Measurements from ENCODE around the gene GASK1A. TPM values are rescaled to one million over a fixed set of nuclear protein-coding genes. Genes with fewer than 3 reads are reported as not detected.
A peak's percentile ranks its signal among the peaks of the same experiment; 100 is the strongest.

GASK1A gene
- total RNA-seq, 1 experiment from 2014 or later: not detected

DNA sequence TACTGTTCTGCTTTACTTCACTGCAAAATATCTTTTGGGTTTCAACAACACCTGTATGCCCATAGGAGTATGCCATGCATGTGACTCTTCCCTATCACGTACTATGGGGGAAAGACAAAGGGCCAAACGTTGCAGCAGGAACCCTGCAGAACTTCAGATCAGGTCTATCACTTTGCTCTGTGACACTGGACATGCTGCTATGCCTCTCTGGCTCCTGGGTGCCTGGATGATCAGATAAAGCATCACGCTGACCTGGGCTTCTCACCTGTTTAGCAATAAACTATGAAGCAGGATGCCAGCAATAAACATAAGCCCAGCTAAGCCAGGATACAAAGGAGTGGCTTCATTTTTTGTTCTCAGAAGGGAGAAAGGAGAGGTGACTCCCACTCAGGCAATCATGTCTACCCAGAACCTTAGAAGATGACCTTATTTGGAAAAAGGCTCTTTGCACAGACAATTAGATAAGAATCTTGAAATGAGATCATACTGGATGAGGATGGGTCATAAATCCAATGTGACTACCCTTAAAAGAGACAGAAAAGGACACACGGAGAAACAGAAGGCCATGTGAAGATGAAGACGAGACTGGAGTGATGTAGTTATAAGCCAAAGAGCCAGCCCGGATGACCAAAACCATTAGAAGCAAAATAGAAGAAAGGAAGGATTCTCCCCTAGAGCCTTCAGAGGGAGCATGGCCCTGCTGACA lies 107.5 kb downstream of the GASK1A start:
- Histone ChIP-seq H3K4me1 (no peaks in the 10 kb centered on the region), H3K27ac (no peak overlapping the region), H3K9me3 (replicated peaks) (no peaks in the 10 kb centered on the region), H3K4me3 (no peak overlapping the region), H3K36me3 (no peaks in the 10 kb centered on the region), H3K27me3 (no peaks in the 10 kb centered on the region)
- no peak for DNase-seq

DNA sequence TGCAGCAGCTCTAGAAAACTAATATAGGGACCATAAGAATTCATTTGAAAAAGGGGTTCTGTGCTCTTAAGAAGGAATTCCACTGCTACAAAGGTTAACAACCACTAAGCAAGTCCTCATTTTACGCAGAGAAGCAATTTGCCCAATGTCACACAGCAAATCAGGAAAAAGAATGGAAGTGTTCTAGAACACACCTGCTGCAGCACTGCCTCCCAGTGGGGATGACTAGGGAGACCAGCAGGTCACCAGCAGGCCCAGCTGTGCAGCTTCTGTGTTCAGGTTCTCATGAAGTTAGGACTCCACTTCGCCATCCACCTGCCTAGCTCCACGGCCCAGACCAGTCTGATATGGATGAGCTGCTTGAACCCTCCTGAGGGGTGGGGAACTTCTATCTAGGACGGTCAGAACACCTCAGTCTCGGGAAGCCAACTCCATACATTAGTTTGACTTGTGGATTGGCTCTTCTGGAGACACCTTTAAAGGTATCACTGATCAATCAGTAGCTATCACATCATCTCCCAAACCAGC lies 108.2 kb downstream of the GASK1A start:
- DNase-seq: no peak
- Histone ChIP-seq H3K27ac (no peak overlapping the region), H3K27me3 (no peaks in the 10 kb centered on the region), H3K36me3 (no peaks in the 10 kb centered on the region), H3K4me1 (no peaks in the 10 kb centered on the region), H3K4me3 (no peak overlapping the region), H3K9me3 (replicated peaks) (no peaks in the 10 kb centered on the region)

DNA sequence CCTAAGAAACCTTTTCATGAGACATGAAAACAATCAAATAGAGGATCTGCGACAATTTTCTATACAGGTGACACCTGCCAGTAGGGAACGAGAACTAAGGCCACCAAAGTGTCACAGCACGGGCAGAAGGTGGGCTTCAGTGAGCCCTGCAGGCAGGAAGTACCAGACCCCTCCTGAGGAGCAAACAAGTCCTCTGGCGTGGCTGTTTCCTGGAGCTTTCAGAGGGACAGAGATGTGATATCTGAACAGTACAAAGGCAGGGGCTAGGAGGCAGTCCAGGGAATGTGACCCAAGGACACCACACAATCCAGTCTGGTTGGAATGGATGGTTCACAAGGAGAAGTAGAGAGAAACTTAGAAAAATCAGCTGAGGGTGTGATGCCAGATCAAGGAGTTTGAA lies 110.0 kb downstream of the GASK1A start:
- no peaks in the 10 kb centered on the region for H3K4me1 ChIP-seq
- no peak overlapping the region for H3K27ac ChIP-seq
- H3K27me3 ChIP-seq: no peaks in the 10 kb centered on the region
- H3K36me3 ChIP-seq: no peaks in the 10 kb centered on the region
- H3K9me3 ChIP-seq (replicated peaks): no peaks in the 10 kb centered on the region
- no peak for DNase-seq
- no peak overlapping the region for H3K4me3 ChIP-seq

DNA sequence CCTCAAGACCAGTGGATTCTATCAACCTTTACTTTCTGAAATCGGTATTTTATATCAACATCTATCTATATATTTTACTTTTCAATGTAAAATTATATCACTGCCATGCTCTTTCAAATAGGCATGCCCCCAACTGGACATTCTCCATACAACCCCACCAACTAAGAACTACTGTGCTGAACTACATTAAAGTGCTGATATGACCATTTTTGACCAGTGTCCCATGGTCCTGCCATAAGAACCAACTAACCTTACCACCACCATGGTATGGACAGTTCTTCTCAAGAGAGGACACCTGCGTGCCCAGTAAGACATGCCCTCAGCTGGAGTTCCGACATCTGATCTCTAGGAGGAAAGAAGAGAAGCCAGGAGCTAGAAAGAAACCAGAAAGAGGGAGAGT lies 111.1 kb downstream of the GASK1A start:
- DNase-seq: no peak
- Histone ChIP-seq H3K27me3 (no peaks in the 10 kb centered on the region), H3K4me1 (no peaks in the 10 kb centered on the region), H3K9me3 (replicated peaks) (no peaks in the 10 kb centered on the region), H3K27ac (no peak overlapping the region), H3K36me3 (no peaks in the 10 kb centered on the region), H3K4me3 (no peak overlapping the region)

DNA sequence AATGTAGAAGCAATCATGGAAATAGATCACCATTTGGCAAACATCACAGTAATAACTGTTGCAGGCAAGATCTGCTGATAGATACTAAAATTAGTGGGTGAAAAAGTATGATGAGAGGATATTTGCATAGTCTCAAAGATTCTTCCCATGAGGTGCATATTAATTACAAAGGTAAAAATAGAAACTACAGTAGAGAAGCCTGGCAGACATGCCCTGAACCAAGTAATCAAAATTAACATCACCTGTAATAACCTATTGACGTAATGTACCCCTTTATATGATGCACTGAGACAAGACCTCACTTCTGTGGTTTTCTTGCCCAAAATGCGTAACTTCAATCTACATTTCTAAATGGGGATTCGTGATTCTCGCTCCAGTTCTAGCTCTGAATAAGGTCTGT lies 112.4 kb downstream of the GASK1A start:
- H3K4me1 ChIP-seq: peaks cover 2% of the 10 kb centered on the region; the same call in 1 of the 2 replicates
- H3K27me3 ChIP-seq: no peaks in the 10 kb centered on the region
- no peak overlapping the region for H3K27ac ChIP-seq
- H3K9me3 ChIP-seq (replicated peaks): no peaks in the 10 kb centered on the region
- no peak overlapping the region for H3K4me3 ChIP-seq
- DNase-seq: no peak
- no peaks in the 10 kb centered on the region for H3K36me3 ChIP-seq

DNA sequence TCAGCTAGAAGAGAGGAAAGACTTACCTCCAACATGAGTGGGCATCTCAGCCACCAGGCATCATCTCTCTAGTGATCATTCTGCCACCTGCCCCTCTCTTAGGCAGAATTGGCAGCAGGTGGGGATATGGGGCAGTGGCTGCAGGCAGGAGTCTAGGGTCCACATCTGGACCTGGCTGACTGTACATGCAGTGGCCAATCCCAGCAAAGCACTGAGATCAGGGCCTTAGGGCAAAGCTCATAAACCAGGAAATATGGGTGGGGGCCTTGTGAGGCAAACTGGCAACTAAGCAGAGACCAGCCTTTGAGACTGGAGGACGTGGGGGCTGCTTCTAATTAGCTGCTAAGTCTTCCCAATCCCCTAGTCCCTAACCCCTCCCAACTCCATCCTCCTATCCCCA lies 113.9 kb downstream of the GASK1A start:
- DNase-seq: no peak
- no peak overlapping the region for H3K4me3 ChIP-seq
- no peaks in the 10 kb centered on the region for H3K27me3 ChIP-seq
- H3K27ac ChIP-seq: no peak overlapping the region
- H3K36me3 ChIP-seq: no peaks in the 10 kb centered on the region
- H3K9me3 ChIP-seq (replicated peaks): no peaks in the 10 kb centered on the region
- H3K4me1 ChIP-seq: peaks cover 3% of the 10 kb centered on the region; the same call in 1 of the 2 replicates

DNA sequence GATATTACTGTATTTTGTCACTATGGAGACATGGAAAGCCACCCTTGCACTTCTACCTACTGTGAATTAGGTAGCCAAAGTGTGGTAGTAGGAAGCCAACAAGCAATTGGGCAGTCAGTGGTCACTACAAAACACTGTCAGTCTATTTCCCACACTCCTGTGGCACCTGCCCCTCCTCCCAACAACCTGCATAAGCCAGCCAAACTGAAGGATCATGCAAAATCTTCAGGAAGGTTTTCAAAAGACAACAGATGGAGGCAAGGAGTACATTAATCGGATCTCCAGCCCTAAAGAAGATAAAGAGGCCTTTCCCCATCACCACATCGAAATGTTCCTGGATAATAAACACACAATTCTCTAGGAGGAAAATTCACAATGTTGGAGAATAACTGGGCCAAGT lies 114.9 kb downstream of the GASK1A start:
- Histone ChIP-seq H3K4me3 (no peak overlapping the region), H3K9me3 (replicated peaks) (no peaks in the 10 kb centered on the region), H3K36me3 (no peaks in the 10 kb centered on the region), H3K4me1 (peaks cover 3% of the 10 kb centered on the region; the same call in 1 of the 2 replicates), H3K27ac (no peak overlapping the region), H3K27me3 (no peaks in the 10 kb centered on the region)
- no peak for DNase-seq

DNA sequence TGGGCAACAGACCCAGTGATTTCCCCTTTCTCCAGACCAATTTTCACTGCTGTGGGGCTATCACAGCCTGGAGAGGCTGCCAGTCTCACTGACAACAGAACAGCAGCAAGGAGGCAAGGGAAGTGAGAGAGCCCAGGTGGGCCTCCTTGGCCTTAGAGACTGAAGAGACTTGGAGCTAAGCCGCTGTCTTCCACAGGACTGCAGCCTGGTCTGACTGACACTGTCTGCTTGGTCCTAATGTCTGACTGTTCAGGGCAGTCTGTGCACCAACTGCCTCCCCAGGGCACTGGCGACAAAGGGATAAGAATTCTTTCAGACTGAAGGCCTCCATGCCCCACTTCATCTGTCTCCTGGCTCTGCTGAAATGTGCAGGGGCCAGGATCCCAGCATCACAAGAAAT lies 115.3 kb downstream of the GASK1A start:
- Histone ChIP-seq H3K4me3 (no peak overlapping the region), H3K9me3 (replicated peaks) (no peaks in the 10 kb centered on the region), H3K36me3 (no peaks in the 10 kb centered on the region), H3K27ac (no peak overlapping the region), H3K4me1 (peaks cover 3% of the 10 kb centered on the region; the same call in 1 of the 2 replicates), H3K27me3 (no peaks in the 10 kb centered on the region)
- DNase-seq: no peak

DNA sequence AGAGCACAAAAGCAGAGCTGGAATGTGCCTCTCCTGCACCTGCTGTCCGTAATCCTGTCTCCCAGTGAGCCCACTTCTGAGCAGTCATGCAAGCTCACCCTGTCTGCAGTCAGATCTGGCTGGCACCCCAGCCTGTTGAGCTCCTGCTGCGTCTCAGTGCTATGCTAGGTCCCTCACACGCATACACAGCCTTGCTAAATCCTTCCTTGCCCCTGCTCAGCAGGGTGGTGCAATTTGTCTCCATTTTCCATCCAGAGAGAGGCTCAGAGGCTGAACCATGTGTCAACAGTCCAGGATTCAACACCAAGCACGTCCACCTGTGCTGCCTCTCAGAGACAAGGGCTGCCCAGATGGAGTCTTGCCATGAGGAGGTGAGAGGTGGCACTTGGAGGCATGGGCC lies 115.7 kb downstream of the GASK1A start:
- no peaks in the 10 kb centered on the region for H3K27me3 ChIP-seq
- H3K4me1 ChIP-seq: peaks cover 3% of the 10 kb centered on the region; the same call in 1 of the 2 replicates
- no peaks in the 10 kb centered on the region for H3K36me3 ChIP-seq
- no peaks in the 10 kb centered on the region for H3K9me3 ChIP-seq (replicated peaks)
- no peak for DNase-seq
- no peak overlapping the region for H3K27ac ChIP-seq
- no peak overlapping the region for H3K4me3 ChIP-seq

DNA sequence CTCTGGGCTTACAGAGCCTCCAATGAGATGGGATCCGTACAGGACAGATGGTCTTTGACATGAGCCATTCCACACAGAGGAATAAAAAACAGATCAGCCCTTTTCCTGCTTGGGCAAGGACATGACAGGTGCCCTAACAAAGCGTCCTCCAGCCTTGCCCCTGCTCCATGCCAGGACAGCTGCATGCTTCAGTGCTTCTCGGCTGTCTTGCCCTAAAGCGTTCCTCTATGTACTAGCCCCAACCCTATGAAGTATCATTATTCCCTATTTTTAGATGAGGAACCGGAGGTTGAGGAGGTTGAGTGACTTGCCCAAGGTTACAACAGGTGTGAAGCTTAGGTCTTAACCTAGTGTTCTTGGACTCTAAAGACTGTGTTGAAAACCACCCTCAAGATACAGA lies 116.3 kb downstream of the GASK1A start:
- Histone ChIP-seq H3K9me3 (replicated peaks) (no peaks in the 10 kb centered on the region), H3K27ac (no peak overlapping the region), H3K36me3 (no peaks in the 10 kb centered on the region), H3K27me3 (no peaks in the 10 kb centered on the region), H3K4me3 (no peak overlapping the region), H3K4me1 (peaks cover 3% of the 10 kb centered on the region; the same call in 1 of the 2 replicates)
- DNase-seq: peak in 1 of 2 experiments; percentile 38

DNA sequence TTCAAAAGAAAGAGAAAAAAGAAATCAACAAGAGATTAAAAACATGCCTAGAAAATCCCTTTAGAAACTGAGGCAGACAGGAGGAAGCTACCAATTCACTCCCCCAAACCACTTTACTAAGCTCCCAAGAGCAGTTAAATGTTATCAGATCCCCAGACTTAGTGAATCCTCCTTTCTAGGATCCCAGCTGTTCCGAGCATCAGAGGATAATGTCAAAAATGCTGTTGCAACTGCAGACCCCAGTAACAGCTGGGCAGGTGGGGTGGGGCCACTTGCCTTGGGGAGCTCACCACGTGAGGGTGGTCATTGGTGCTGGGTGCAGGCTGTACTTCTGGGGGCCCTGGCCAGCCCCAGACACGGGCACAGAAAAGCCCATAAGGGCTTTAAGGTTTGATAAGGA lies 117.7 kb downstream of the GASK1A start:
- Histone ChIP-seq H3K4me3 (no peak overlapping the region), H3K27me3 (no peaks in the 10 kb centered on the region), H3K9me3 (replicated peaks) (no peaks in the 10 kb centered on the region), H3K27ac (no peak overlapping the region), H3K4me1 (peaks cover 3% of the 10 kb centered on the region; the same call in 1 of the 2 replicates), H3K36me3 (no peaks in the 10 kb centered on the region)
- DNase-seq: peak; percentile 19 to 51

DNA sequence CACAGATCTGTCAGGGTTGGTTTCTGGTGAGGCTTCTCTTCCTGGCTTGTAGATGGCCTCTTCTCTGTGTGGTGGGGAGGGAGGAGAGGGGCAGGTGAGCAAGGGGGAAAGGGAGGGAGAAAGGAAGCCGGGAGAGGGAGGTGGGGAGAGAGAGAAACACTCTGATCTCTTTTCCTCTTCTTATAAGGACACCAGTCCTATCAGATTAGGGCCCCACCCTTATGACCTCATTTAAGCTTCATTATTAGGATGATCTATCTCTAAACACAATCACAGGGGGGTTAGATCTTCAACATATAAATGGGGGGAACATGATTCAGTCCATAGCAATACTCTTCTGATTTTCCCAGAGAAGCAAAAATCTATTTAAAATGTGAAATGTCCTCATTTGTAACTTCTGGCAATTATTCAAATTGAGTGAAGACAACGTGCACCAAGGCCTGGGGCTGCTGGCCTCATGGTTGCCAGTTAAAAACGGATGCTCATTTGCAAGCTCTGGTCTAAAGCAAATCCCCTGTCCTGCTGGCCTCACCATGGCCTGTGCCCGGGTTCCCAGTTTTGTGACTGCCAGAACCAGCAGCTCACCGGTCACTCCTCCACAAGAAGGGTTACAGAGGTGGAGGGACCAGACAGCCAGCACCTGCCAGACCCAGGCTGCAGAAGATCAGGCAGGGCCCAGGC lies 118.4 kb downstream of the GASK1A start:
- no peaks in the 10 kb centered on the region for H3K9me3 ChIP-seq (replicated peaks)
- peaks cover 3% of the 10 kb centered on the region; the same call in 1 of the 2 replicates for H3K4me1 ChIP-seq
- no peaks in the 10 kb centered on the region for H3K36me3 ChIP-seq
- no peaks in the 10 kb centered on the region for H3K27me3 ChIP-seq
- DNase-seq: no peak
- H3K4me3 ChIP-seq: no peak overlapping the region
- H3K27ac ChIP-seq: no peak overlapping the region

DNA sequence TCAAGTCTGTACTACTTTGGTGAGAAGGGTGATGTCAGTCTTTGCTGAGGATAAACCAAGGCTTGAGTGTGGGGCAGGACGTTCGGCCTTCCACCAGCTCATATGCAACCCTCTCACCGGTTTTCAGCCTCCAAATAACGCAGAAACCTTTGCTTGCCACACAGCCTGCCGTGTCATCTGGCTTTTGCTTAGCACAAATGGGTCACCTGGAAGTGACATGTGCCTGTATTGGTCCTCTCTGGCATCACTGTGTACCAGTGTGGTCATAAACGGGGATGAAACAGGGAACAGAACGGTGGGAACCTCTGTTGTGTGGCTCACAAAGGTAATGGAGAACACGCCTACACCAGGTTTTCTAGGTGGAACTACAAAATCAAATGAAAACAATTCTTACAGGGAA lies 119.7 kb downstream of the GASK1A start:
- Histone ChIP-seq H3K9me3 (replicated peaks) (no peaks in the 10 kb centered on the region), H3K27me3 (no peaks in the 10 kb centered on the region), H3K27ac (no peak overlapping the region), H3K36me3 (no peaks in the 10 kb centered on the region), H3K4me3 (no peak overlapping the region), H3K4me1 (peaks cover 3% of the 10 kb centered on the region; the same call in 1 of the 2 replicates)
- no peak for DNase-seq

DNA sequence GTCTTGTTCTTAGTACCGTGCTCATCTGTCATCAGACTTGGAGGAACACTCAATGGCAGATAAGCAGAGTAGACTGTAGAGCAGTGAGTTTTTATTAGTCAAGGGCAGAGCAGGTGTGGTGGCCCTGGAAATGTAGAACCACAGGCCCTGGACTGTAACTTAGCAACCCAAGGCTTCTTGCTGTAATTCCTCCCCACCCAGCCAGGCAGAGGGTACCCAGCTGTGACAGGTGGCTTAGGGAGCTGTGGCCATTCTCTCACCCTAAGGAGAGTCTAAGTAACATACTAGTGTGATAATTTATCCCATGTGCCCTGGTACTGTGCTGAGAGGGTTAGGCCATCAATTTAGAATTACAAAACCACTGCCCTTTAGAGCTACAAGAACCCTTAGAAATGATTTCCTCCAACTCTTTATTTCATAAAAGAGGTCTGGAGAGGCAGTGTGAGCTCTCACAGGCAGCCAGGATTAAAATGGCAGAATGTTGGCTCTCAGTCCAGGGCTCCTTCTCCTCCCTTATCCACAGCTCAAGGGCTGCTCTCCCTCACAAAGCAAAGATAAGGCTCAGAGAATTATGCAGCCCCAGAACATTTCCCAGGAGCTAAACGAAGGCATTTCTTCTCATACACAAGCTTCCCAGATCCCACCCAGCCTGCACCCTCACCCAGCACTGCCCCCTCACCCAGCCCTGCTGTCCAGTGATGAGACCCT lies 123.8 kb downstream of the GASK1A start:
- no peaks in the 10 kb centered on the region for H3K36me3 ChIP-seq
- no peaks in the 10 kb centered on the region for H3K9me3 ChIP-seq (replicated peaks)
- H3K4me1 ChIP-seq: no peaks in the 10 kb centered on the region
- no peak for DNase-seq
- no peaks in the 10 kb centered on the region for H3K27me3 ChIP-seq
- H3K27ac ChIP-seq: no peak overlapping the region
- H3K4me3 ChIP-seq: no peak overlapping the region

DNA sequence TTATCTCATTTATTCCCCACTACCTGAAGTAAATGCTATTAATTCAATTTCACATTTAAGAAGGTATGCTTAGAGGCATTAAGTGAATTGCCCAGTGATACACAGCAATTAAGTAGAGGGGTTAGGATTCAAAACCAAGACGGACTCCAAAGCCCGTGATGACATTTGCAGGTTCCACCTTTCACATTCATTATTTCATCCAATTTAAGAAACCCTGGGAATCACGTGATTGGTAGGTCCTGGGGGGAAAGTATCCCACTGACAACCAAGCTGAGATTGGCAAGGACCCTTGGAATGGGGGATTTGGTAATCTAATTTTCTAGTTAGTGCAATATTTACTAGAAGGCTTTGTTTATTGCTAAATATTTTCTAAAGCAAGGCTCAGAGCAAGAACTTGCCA lies 124.9 kb downstream of the GASK1A start:
- Histone ChIP-seq H3K4me1 (no peaks in the 10 kb centered on the region), H3K36me3 (no peaks in the 10 kb centered on the region), H3K27me3 (no peaks in the 10 kb centered on the region), H3K27ac (no peak overlapping the region), H3K4me3 (no peak overlapping the region), H3K9me3 (replicated peaks) (no peaks in the 10 kb centered on the region)
- DNase-seq: no peak
